Choroid plexus epithelial cell (primary cell): Measurements from ENCODE around the gene MAS1.
"Not testable (repeated sequence)": the region's sequence is repeated elsewhere in the genome, so short reads cannot be mapped to it uniquely, and the experiment has no call there.

Source experiments
- DNase-seq: peaks from one replicate; pipeline ENCODE4 v3.0.0-alpha.2; 2010; ENCODE audit warnings: low read depth
- H3K4me3 ChIP-seq: 2 replicates; pipeline ENCODE4 v1.5.1; 2011; ENCODE audit warnings: low read depth, mild to moderate bottlenecking, control low read depth, low read length, moderate library complexity
- CTCF ChIP-seq: conservative IDR thresholded peaks from 2 replicates; pipeline ENCODE4 v1.5.1; 2011; ENCODE audit warnings: low read depth, mild to moderate bottlenecking, control low read depth, inconsistent platforms, low read length, moderate library complexity

MAS1 gene

GRCh38 chr6:159890792-159891191 is at the start of gene MAS1:
Gene MAS1 (plus strand): TSS chr6:159890988. CDS start chr6:159906956, 15,968 bp downstream.
- DNase-seq, result no peak
- H3K4me3 ChIP-seq, result no peak within 1 kb of the TSS
- TF ChIP-seq CTCF, result no peak

- DNase-seq, result peak; percentile 28
- no peak overlapping the region for H3K4me3 ChIP-seq
- TF ChIP-seq CTCF, result peak; percentile 56
These were observed 48.8 kb upstream of the MAS1 start for GRCh38 chr6:159842035-159842434.

GRCh38 chr6:159844737-159845645 is 45.8 kb upstream of the MAS1 start:
- no peak for TF ChIP-seq CTCF
- H3K4me3 ChIP-seq, result no peak overlapping the region
- no peak for DNase-seq

- not testable (repeated sequence) for DNase-seq, H3K4me3 ChIP-seq
These were observed 42.2 kb upstream of the MAS1 start for GRCh38 chr6:159848552-159848951.

GRCh38 chr6:159849851-159850250 is 40.9 kb upstream of the MAS1 start:
- H3K4me3 ChIP-seq, DNase-seq: not testable (repeated sequence)

GRCh38 chr6:159852877-159853276 is 37.9 kb upstream of the MAS1 start:
- H3K4me3 ChIP-seq, result no peak overlapping the region
- TF ChIP-seq CTCF, result peak; percentile 27
- no peak for DNase-seq

GRCh38 chr6:159853754-159854153 is 37.0 kb upstream of the MAS1 start:
- H3K4me3 ChIP-seq, result no peak overlapping the region
- TF ChIP-seq CTCF, result no peak
- DNase-seq, result no peak

GRCh38 chr6:159854959-159855358 is 35.8 kb upstream of the MAS1 start:
- no peak overlapping the region for H3K4me3 ChIP-seq
- DNase-seq, result no peak
- TF ChIP-seq CTCF, result no peak
